ENCODE results near the gene POU2AF1. TPM values are rescaled to one million over a fixed set of nuclear protein-coding genes. Genes with fewer than 3 reads are reported as not detected.

The POU2AF1 gene
- total and polyA plus RNA-seq, 2 experiments from 2014 or later = not detected

Small RNA genes within 50 kb of the gene (microRNA-seq; reads per million reads assigned to microRNA genes)
- not detected for gene MIR4491

Small RNA genes within 50 kb of the gene (small RNA-seq; reads per million reads assigned to genes)
- gene MIR4491 (ENCODE audit: low replicate concordance) = not detected
- gene RNU2-60P (ENCODE audit: low replicate concordance) = not detected

Other genes starting within 250 kb of the POU2AF1 start
- not detected in 2 replicates for gene POU2AF2, start 133.6 kb downstream of the POU2AF1 start, total RNA-seq (2014; rRNA removed; shearing (Covaris generic))
- not detected in 2 replicates for gene POU2AF2, start 133.6 kb downstream of the POU2AF1 start, polyA plus RNA-seq (2016; fragmentation: Nextera tagmentation; extraction: Ambion mirVana)
- 2.7 and 5.2 TPM in 2 replicates for gene POU2AF3, start 80.7 kb downstream of the POU2AF1 start, total RNA-seq (2014; rRNA removed; shearing (Covaris generic))
- gene POU2AF3, start 80.7 kb downstream of the POU2AF1 start, polyA plus RNA-seq (2016; fragmentation: Nextera tagmentation; extraction: Ambion mirVana) = 2.1 and 3.4 TPM in 2 replicates
- 0.31 TPM in 1 of 2 replicates, not detected in the other for gene BTG4, start 133.1 kb upstream of the POU2AF1 start, total RNA-seq (2014; rRNA removed; shearing (Covaris generic))
- 0.21 TPM in 1 of 2 replicates, not detected in the other for gene BTG4, start 133.1 kb upstream of the POU2AF1 start, polyA plus RNA-seq (2016; fragmentation: Nextera tagmentation; extraction: Ambion mirVana)
- not detected in 2 replicates for gene HOATZ, start 135.5 kb upstream of the POU2AF1 start, total RNA-seq (2014; rRNA removed; shearing (Covaris generic))
- not detected in 2 replicates for gene HOATZ, start 135.5 kb upstream of the POU2AF1 start, polyA plus RNA-seq (2016; fragmentation: Nextera tagmentation; extraction: Ambion mirVana)
- 4.3 and 6.8 TPM in 2 replicates for gene LAYN, start 161.4 kb upstream of the POU2AF1 start, total RNA-seq (2014; rRNA removed; shearing (Covaris generic))
- 6.8 and 7.9 TPM in 2 replicates for gene LAYN, start 161.4 kb upstream of the POU2AF1 start, polyA plus RNA-seq (2016; fragmentation: Nextera tagmentation; extraction: Ambion mirVana)
- gene SIK2, start 223.2 kb upstream of the POU2AF1 start, total RNA-seq (2014; rRNA removed; shearing (Covaris generic)) = 6.6 and 6.7 TPM in 2 replicates
- gene SIK2, start 223.2 kb upstream of the POU2AF1 start, polyA plus RNA-seq (2016; fragmentation: Nextera tagmentation; extraction: Ambion mirVana) = 2.3 and 2.6 TPM in 2 replicates

Data from GM23338 (cell line).